ENCODE results near the gene APBB2.
A peak's percentile ranks its signal among the peaks of the same experiment; 100 is the strongest.

The APBB2 gene

DNA sequence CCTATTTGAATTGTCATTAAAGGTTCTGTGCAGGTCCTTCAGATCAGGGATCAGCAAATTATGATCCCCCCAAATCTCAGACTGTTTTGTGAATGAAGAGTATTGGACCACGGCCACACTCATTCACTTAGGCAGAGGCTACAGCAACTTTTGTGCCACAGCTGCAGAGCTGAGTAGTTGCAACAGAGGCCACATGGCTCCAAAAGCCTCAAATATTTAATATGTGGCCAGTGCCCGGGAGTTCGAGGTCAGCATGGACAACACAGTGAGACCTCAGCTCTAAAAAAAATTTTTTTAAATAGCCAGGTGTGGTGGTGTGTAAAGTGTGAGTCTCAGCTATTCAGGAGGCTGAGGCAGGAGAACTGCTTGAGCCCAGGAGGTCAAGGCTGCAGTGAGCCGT, 363.8 kb downstream of the APBB2 start:
- DNase-seq (ENCODE audit: low spot score): no peak
- TF ChIP-seq, protein P1, sequence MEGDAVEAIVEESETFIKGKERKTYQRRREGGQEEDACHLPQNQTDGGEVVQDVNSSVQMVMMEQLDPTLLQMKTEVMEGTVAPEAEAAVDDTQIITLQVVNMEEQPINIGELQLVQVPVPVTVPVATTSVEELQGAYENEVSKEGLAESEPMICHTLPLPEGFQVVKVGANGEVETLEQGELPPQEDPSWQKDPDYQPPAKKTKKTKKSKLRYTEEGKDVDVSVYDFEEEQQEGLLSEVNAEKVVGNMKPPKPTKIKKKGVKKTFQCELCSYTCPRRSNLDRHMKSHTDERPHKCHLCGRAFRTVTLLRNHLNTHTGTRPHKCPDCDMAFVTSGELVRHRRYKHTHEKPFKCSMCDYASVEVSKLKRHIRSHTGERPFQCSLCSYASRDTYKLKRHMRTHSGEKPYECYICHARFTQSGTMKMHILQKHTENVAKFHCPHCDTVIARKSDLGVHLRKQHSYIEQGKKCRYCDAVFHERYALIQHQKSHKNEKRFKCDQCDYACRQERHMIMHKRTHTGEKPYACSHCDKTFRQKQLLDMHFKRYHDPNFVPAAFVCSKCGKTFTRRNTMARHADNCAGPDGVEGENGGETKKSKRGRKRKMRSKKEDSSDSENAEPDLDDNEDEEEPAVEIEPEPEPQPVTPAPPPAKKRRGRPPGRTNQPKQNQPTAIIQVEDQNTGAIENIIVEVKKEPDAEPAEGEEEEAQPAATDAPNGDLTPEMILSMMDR (IDR thresholded peaks at IDR 0.05; ENCODE audit: extremely low read depth, missing control alignments): no peak

DNA sequence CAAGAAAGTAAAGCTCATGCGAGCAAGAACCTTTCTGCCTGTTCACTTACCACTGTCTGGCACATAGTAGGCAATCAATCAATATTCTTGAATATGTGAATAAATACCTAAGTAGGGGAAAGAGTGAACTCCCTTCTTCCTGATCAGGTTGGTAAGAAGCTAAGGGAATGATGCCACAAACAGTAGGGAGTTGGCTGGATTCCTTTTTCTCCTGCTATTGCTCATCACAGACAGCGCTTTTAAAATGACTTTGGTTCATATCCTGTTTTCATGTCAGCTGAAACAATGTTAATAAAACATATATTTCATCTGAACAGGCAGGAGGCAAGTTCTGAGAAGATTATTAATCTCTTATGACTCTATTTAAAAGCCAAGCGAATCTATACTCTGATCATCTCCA, 365.4 kb downstream of the APBB2 start:
- no peak for DNase-seq (ENCODE audit: low spot score)
- TF ChIP-seq, protein P1 (IDR thresholded peaks at IDR 0.05; ENCODE audit: extremely low read depth, missing control alignments): no peak

DNA sequence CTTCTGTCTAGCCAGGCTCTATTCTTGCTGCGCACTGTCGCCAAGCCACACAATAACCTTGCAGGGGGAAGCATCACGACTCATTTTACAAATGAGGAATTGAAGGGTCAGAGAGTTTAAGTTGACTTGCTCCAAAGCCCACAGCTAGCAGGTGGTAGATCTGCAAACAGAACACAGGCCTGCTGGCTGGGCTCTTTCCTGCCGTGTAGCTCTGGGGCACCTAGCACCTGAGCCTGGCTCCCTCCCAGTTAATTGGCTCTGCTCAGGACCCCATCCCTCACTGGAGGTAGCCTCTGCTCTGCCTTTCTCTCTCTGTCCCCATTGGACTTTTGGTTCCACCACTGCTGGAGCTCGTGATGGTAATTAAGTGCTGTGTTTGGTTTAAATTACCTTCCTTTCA, 366.1 kb downstream of the APBB2 start:
- TF ChIP-seq, protein P1 (IDR thresholded peaks at IDR 0.05; ENCODE audit: extremely low read depth, missing control alignments): no peak
- no peak for DNase-seq (ENCODE audit: low spot score)

DNA sequence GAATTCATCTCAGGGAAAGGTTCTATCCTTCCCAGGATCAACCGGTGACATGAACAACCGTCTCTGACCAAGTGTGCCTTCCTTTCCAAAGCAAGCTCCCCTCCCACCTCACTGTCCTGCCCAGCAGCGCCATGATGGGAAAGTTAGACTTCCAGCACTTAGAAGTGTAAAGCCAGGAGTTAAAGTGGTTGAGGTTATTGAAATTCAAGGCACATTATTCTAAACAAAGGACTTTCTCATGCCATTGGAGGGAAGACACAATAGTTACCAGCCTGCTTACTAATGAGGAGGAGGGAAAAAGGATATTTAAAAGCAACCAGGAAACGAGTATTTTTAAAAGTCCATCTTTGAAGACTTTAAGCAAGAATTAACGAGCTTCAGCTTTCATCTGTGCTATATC, 367.8 kb downstream of the APBB2 start:
- TF ChIP-seq, protein P1 (IDR thresholded peaks at IDR 0.05; ENCODE audit: extremely low read depth, missing control alignments): no peak

DNA sequence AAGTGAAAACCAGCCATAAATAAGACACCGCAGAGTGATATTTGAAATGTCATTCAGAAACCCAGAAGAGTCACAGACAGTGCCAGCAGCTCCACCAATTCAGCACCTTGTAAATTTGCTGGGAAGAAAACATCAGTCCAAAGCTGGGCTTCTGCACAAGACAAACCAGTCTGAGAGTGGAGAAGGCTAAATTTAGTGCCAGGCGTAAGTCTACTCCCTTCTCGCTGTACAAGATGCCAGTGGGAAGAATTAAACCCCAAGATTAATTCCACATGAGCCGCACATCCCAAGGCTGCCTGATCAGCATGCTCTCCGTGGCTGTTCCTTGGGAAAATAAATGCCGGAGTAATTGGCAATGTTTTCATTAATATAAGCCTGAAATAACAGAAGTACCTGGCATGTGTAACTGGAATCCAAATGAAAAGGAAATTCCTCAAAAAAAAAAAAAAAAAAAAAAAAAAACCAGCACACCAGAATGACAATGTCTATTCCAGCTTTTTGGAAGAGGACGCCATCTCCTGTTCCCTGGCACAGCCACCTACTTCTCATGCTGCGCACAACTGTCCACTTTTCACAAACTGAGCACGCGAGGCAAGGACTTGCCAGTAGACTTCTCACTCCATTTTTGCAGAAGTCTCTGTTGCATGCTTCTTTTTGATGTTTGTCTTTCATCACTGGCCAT, 369.0 kb downstream of the APBB2 start:
- TF ChIP-seq, protein P1 (IDR thresholded peaks at IDR 0.05; ENCODE audit: extremely low read depth, missing control alignments): no peak
- no peak for DNase-seq (ENCODE audit: low spot score)

More for the DNA sequence above, 367.8 kb downstream of the APBB2 start:
- DNase-seq (ENCODE audit: low spot score): no peak

DNA sequence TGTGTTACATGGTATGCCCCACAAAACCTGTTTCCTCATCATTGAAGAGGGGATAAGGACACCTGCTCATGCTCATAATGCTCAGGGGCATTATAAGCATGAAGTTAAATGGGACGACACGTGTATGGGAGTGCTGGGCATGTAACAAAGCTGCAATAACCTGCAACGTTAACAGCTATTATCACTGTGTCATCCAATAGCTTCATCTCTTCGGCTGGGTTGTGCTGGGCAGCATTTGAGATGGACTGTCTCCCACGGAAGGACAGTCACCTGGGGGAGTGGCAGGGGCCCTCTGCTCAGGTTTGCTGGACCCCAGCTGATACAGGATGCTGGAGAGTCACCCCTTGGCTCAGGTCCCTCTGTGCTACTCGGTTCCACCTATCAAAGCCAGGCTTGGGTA, 370.1 kb downstream of the APBB2 start:
- DNase-seq (ENCODE audit: low spot score): no peak
- TF ChIP-seq, protein P1 (IDR thresholded peaks at IDR 0.05; ENCODE audit: extremely low read depth, missing control alignments): no peak

DNA sequence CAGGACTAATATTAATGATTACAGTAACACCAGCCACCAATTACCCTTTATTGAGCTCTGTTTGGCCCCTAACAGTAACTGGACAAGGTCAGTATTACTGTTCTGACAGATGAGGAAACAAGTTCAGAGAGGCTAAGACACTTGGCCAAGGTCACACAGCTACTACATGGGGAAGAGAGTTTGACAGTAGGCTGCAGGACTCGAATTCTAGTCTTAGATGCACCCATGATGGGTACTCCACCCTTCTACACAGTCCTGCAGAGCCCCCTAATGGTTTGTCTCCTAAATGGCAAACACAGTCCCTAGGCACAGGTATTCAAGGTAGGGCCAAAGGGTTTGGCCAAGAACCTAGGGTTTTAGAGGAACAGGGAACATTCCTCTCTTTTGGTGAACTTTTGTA, 370.6 kb downstream of the APBB2 start:
- peak; percentile 54 for DNase-seq (ENCODE audit: low spot score)
- TF ChIP-seq, protein P1 (IDR thresholded peaks at IDR 0.05; ENCODE audit: extremely low read depth, missing control alignments): peak; percentile 63

Measured in GM20000 (cell line).